Gastroesophageal sphincter (tissue), 3 donors: ENCODE measurements around the gene DRD4.

Experiments
- CTCF ChIP-seq, 4 experiments: fragments of 200-600 bp in 2 of 4; fragments of 450-650 bp in 2 of 4; sonication (generic) in 1 of 4; IDR thresholded peaks; one replicate each; pipeline ENCODE4 v1.5.1; 2017 to 2019; ENCODE audit warnings: antibody characterized with exemption in 4 of 4, mild to moderate bottlenecking in 2 of 4, moderate library complexity in 2 of 4
- POLR2A ChIP-seq, 2 donors: fragments of 450-650 bp; IDR thresholded peaks; one replicate each; pipeline ENCODE4 v1.6.1; 2017; ENCODE audit warnings: antibody characterized with exemption in 2 of 2, mild to moderate bottlenecking in 2 of 2, moderate library complexity in 1 of 2

DNA sequence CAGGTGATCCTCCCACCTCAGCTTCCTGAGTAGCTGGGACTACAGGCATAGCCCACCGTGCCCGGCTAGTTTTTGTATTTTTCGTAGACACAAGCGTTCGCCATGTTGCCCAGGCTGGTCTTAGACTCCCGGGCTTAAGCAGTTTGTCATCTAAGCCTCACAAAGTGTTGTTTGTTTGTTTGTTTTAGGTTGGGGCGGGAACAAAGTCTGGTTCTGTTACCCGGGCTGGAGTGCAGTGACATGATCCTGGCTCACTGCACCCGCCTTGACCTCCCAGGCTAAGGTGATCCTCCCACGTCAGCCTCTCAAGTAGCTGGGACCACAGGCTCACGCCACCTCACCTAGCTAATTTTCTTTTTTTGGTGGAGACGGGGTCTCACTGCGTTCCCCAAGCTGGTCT lies 33.9 kb upstream of the DRD4 start:
- no peak for TF ChIP-seq POLR2A (IDR thresholded peaks at IDR 0.05)
- no peak for TF ChIP-seq CTCF (IDR thresholded peaks at IDR 0.05)
